Panc1 (cell line): ENCODE data around the gene SNED1. TPM values are rescaled to one million over a fixed set of nuclear protein-coding genes. Genes with fewer than 3 reads are reported as not detected.

ENCODE experiments used
- ATAC-seq: fragments of 200-7000 bp; cut with Tn5 transposase; 2 replicates; pipeline ENCODE4 v1.9.1; 2020; ENCODE audit warnings: mild to moderate bottlenecking, moderate library complexity
- BruUV-seq: library from RNA; stranded (reverse); fragments of 400-500 nt; replicated peaks from 2 replicates; lab custom pipeline; 2021; lab: Mats Ljungman, UMichigan
- CTCF ChIA-PET: fragments of 300-600 bp; sonication (Branson Sonifier 250); formaldehyde crosslinking; loops from one replicate; lab custom pipeline; 2022; ENCODE audit warnings: antibody characterized with exemption; lab: Charles Lee
- POLR2A ChIA-PET: fragments of 300-600 bp; sonication (Branson Sonifier 250); formaldehyde crosslinking; loops from one replicate; lab custom pipeline; 2022; ENCODE audit warnings: antibody characterized with exemption; lab: Charles Lee
- DNase-seq: peaks from one replicate; pipeline ENCODE4 v3.0.0-alpha.2; 2010; ENCODE audit warnings: low read depth, low spot score
- H3K27ac ChIP-seq: 2 replicates; pipeline ENCODE4 v1.5.1; 2011; ENCODE audit warnings: mild to moderate bottlenecking, low read length, inconsistent platforms
- H3K27me3 ChIP-seq: fragments of 200-500 bp; sonication (Bioruptor generic); 2 replicates; pipeline ENCODE4 v1.6.0; 2014; ENCODE audit warnings: low read length, inconsistent platforms; ENCODE audit not compliant: control insufficient read depth, insufficient read depth
- H3K36me3 ChIP-seq: fragments of 200-500 bp; sonication (Bioruptor generic); 2 replicates; pipeline ENCODE4 v1.5.1; 2014; ENCODE audit warnings: inconsistent platforms, mild to moderate bottlenecking, low read length, moderate library complexity; ENCODE audit not compliant: control insufficient read depth, insufficient read depth
- H3K4me1 ChIP-seq: 2 replicates; pipeline ENCODE4 v1.5.1; 2011; ENCODE audit warnings: inconsistent platforms, mild to moderate bottlenecking, low read length, moderate library complexity; ENCODE audit not compliant: control insufficient read depth, insufficient read depth
- H3K4me3 ChIP-seq, 2 experiments: 2 replicates each; pipeline ENCODE4 v1.5.1; 2011 to 2012; ENCODE audit warnings: low read depth in 2 of 2, low read length in 2 of 2, mild to moderate bottlenecking in 2 of 2, inconsistent platforms in 1 of 2, moderate library complexity in 1 of 2
- H3K9me3 ChIP-seq: fragments of 200-500 bp; sonication (Bioruptor generic); 2 replicates; pipeline ENCODE4 v1.5.1; 2014; ENCODE audit warnings: low read depth, mild to moderate bottlenecking, inconsistent platforms, low read length, moderate library complexity; ENCODE audit not compliant: control insufficient read depth, insufficient read depth
- CTCF ChIP-seq: fragments of 450-650 bp; IDR thresholded peaks from 2 replicates; pipeline ENCODE4 v1.5.1; 2017; ENCODE audit warnings: mild to moderate bottlenecking
- POLR2AphosphoS5 ChIP-seq: IDR thresholded peaks from 2 replicates; pipeline ENCODE4 v1.6.1; 2012; ENCODE audit warnings: mild to moderate bottlenecking, low read depth, low read length, moderate library complexity
- REST ChIP-seq, 2 experiments: IDR thresholded peaks; 2 replicates each; pipeline ENCODE4 v1.6.1; 2011 to 2012; ENCODE audit warnings: low read depth in 2 of 2, control low read depth in 1 of 2, low read length in 1 of 2, mild to moderate bottlenecking in 1 of 2, moderate library complexity in 1 of 2; ENCODE audit not compliant: insufficient read depth in 1 of 2
- SIN3A ChIP-seq: IDR thresholded peaks from 2 replicates; pipeline ENCODE4 v1.6.1; 2012; ENCODE audit warnings: low read depth, mild to moderate bottlenecking, low read length, moderate library complexity, borderline replicate concordance; ENCODE audit not compliant: insufficient read depth
- TCF7L2 ChIP-seq: IDR thresholded peaks from 2 replicates; pipeline ENCODE4 v1.6.1; 2011; ENCODE audit warnings: mild to moderate bottlenecking, low read depth, low read length, inconsistent platforms
- in situ Hi-C: cut with HindIII; loops from 2 replicates; pipeline ENCODE4 v1.10.0; 2016; ENCODE audit warnings: low sequenced_read_pairs, low pct_unique_long_range_greater_than_20kb
- intact Hi-C: fragments of 100-400 bp; cut with micrococcal nuclease; formaldehyde crosslinking; loops from one replicate; pipeline ENCODE4 v1.10.0; 2022; ENCODE audit not compliant: unreplicated experiment
- total RNA-seq: library from RNA; stranded (reverse); gene quantifications from one replicate; pipeline ENCODE4 v1.2.1, GENCODE V29; 2021; ENCODE audit not compliant: unreplicated experiment

SNED1 gene
- total RNA-seq, 1 experiment from 2014 or later, result 11.0 TPM

GRCh38 chr2:241000831-241001321 is 2.5 kb downstream of the SNED1 start:
- Histone ChIP-seq H3K9me3 (peaks cover 13% of the 10 kb centered on the region; the same call in 1 of the 2 replicates), H3K36me3 (no peaks in the 10 kb centered on the region; the same call in 1 of the 2 replicates), H3K27ac (no peak overlapping the region), H3K4me1 (peaks cover 11% of the 10 kb centered on the region), H3K27me3 (no peaks in the 10 kb centered on the region), H3K4me3 (no peak overlapping the region)
- CTCF ChIA-PET, result no interaction called here
- no peak for DNase-seq
- intact Hi-C loops (no loop called here), in situ Hi-C loops (no loop called here)
- no peak for ATAC-seq
- BruUV-seq, result no TSS peak
- POLR2A ChIA-PET, result no interaction called here
- TF ChIP-seq REST (IDR thresholded peaks at IDR 0.05; ENCODE audit: insufficient read depth in 1 of 2, low read depth in 2 of 2, low read length in 1 of 2), result no peak

GRCh38 chr2:241001413-241002274 is 3.2 kb downstream of the SNED1 start:
- in situ Hi-C loops, result no loop called here

GRCh38 chr2:241002275-241003046 is 4.0 kb downstream of the SNED1 start:
- H3K36me3 ChIP-seq, result no peaks in the 10 kb centered on the region; the same call in 1 of the 2 replicates
- no peak overlapping the region for H3K4me3 ChIP-seq
- no peaks in the 10 kb centered on the region for H3K27me3 ChIP-seq
- no peak for TF ChIP-seq TCF7L2
- TF ChIP-seq REST (IDR thresholded peaks at IDR 0.05; ENCODE audit: insufficient read depth in 1 of 2, low read depth in 2 of 2, low read length in 1 of 2), result no peak
- TF ChIP-seq POLR2AphosphoS5, result no peak
- no peak for TF ChIP-seq CTCF
- TF ChIP-seq SIN3A, result no peak
- intact Hi-C loops, result no loop called here
- ATAC-seq (no peak), DNase-seq (no peak)
- no TSS peak for BruUV-seq
- ChIA-PET CTCF (no interaction called here), POLR2A (no interaction called here)
- in situ Hi-C loops, result no loop called here
- H3K9me3 ChIP-seq, result peaks cover 13% of the 10 kb centered on the region; the same call in 1 of the 2 replicates
- no peak overlapping the region for H3K27ac ChIP-seq
- peaks cover 6% of the 10 kb centered on the region for H3K4me1 ChIP-seq

More at GRCh38 chr2:241001413-241002274, 3.2 kb downstream of the SNED1 start:
- H3K4me3 ChIP-seq, result no peak overlapping the region
- H3K4me1 ChIP-seq, result peaks cover 11% of the 10 kb centered on the region
- intact Hi-C loops, result no loop called here
- no TSS peak for BruUV-seq
- no peak for ATAC-seq
- H3K36me3 ChIP-seq, result no peaks in the 10 kb centered on the region; the same call in 1 of the 2 replicates
- ChIA-PET POLR2A (no interaction called here), CTCF (no interaction called here)
- no peaks in the 10 kb centered on the region for H3K27me3 ChIP-seq
- DNase-seq, result no peak
- peaks cover 13% of the 10 kb centered on the region; the same call in 1 of the 2 replicates for H3K9me3 ChIP-seq
- TF ChIP-seq POLR2AphosphoS5, result no peak
- no peak for TF ChIP-seq SIN3A
- no peak overlapping the region for H3K27ac ChIP-seq
